B cell (primary cell): Measurements from ENCODE around the gene DIAPH1. TPM values are rescaled to one million over a fixed set of nuclear protein-coding genes. Genes with fewer than 3 reads are reported as not detected.
A peak's percentile ranks its signal among the peaks of the same experiment; 100 is the strongest.

Experiments
- ATAC-seq: fragments of 200-7000 bp; cut with Tn5 transposase; one replicate; pipeline ENCODE4 v1.10.0; 2021; ENCODE audit warnings: low read depth, mild to moderate bottlenecking, moderate number of reproducible peaks, moderate library complexity
- CTCF ChIA-PET: fragments of 350-600 bp; sonication (Branson Sonifier 250); formaldehyde crosslinking; loops from one replicate; lab custom pipeline; 2021; ENCODE audit warnings: antibody characterized with exemption, inconsistent platforms; lab: Charles Lee
- POLR2A ChIA-PET: fragments of 350-600 bp; sonication (Branson Sonifier 250); formaldehyde crosslinking; loops from one replicate; lab custom pipeline; 2021; ENCODE audit warnings: antibody characterized with exemption; lab: Charles Lee
- DNase-seq: peaks from one replicate; pipeline ENCODE4 v3.0.0; 2013
- H2AFZ ChIP-seq: 2 replicates; pipeline ENCODE4 v1.6.1; 2012; ENCODE audit warnings: mild to moderate bottlenecking, low read depth, low read length; ENCODE audit not compliant: insufficient read depth, poor library complexity, severe bottlenecking
- H3K27ac ChIP-seq, 2 donors: 1 replicate in 1 of 2; 2 replicates in 1 of 2; pipeline ENCODE4 v1.5.1; 2012 to 2013; ENCODE audit warnings: low read length in 2 of 2, mild to moderate bottlenecking in 2 of 2, moderate library complexity in 1 of 2
- H3K27me3 ChIP-seq, 4 experiments: fragments of 200-600 bp in 1 of 4; sonication (generic) in 1 of 4; replicated peaks in 1 of 4; 1 replicate in 2 of 4; 2 replicates in 2 of 4; pipeline versions ENCODE4 v1.6.1 to v1.7.0; 2013 to 2016; ENCODE audit warnings: low read length in 3 of 4, mild to moderate bottlenecking in 2 of 4, mixed read lengths in 1 of 4, moderate library complexity in 1 of 4; ENCODE audit not compliant: insufficient read depth in 4 of 4, control insufficient read depth in 3 of 4; ENCODE audit errors: control extremely low read depth in 1 of 4
- H3K36me3 ChIP-seq, 2 experiments: replicated peaks in 1 of 2; 1 replicate in 1 of 2; 2 replicates in 1 of 2; pipeline versions ENCODE4 v1.6.1 to v1.7.1; 2013; ENCODE audit warnings: low read length in 1 of 2; ENCODE audit not compliant: insufficient read depth in 2 of 2, control insufficient read depth in 1 of 2; ENCODE audit errors: control extremely low read depth in 1 of 2, extremely low read depth in 1 of 2
- H3K4me1 ChIP-seq, 2 donors: fragments of 200-600 bp in 1 of 2; sonication (generic) in 1 of 2; 1 replicate in 1 of 2; 2 replicates in 1 of 2; pipeline versions ENCODE4 v1.5.1 to v1.6.1; 2013 to 2017; ENCODE audit warnings: low read length in 2 of 2; ENCODE audit not compliant: control insufficient read depth in 2 of 2, insufficient read depth in 2 of 2
- H3K4me2 ChIP-seq: replicated peaks from 2 replicates; pipeline ENCODE3; 2012; ENCODE audit warnings: mild to moderate bottlenecking, low read depth, low read length; ENCODE audit not compliant: poor library complexity, severe bottlenecking
- H3K4me3 ChIP-seq, 5 experiments: fragments of 200-600 bp in 1 of 5; sonication (generic) in 1 of 5; 1 replicate in 3 of 5; 2 replicates in 2 of 5; pipeline versions ENCODE4 v1.5.1 to v1.7.0; 2011 to 2016; ENCODE audit warnings: low read length in 4 of 5, mild to moderate bottlenecking in 4 of 5, low read depth in 2 of 5, control low read depth in 1 of 5, moderate library complexity in 1 of 5; ENCODE audit not compliant: insufficient read depth in 1 of 5; ENCODE audit errors: control extremely low read depth in 1 of 5, extremely low read depth in 1 of 5
- H3K79me2 ChIP-seq: fragments of 200-600 bp; sonication (generic); one replicate; pipeline ENCODE4 v1.6.0; 2016; ENCODE audit warnings: low read length; ENCODE audit not compliant: control insufficient read depth, insufficient read depth
- H3K9ac ChIP-seq: fragments of 200-600 bp; sonication (generic); 2 replicates; pipeline ENCODE4 v1.6.1; 2017; ENCODE audit warnings: mild to moderate bottlenecking, low read length, moderate library complexity
- H3K9me3 ChIP-seq, 3 donors: one replicate each; pipeline versions ENCODE4 v1.6.1 to v1.7.1; 2013; ENCODE audit warnings: low read length in 2 of 3; ENCODE audit not compliant: control insufficient read depth in 2 of 3, insufficient read depth in 1 of 3; ENCODE audit errors: control extremely low read depth in 1 of 3
- H4K20me1 ChIP-seq: 2 replicates; pipeline ENCODE4 v1.6.0; 2012; ENCODE audit warnings: mild to moderate bottlenecking, low read length; ENCODE audit not compliant: insufficient read depth, control insufficient read depth, poor library complexity, severe bottlenecking
- H3K27ac Mint-ChIP-seq: one replicate; pipeline ENCODE4 v1.8.0; 2021; ENCODE audit warnings: mixed read lengths
- H3K27me3 Mint-ChIP-seq: one replicate; pipeline ENCODE4 v1.8.0; 2021; ENCODE audit warnings: mixed read lengths
- H3K4me1 Mint-ChIP-seq: one replicate; pipeline ENCODE4 v1.8.0; 2021; ENCODE audit warnings: mixed read lengths
- H3K4me3 Mint-ChIP-seq: one replicate; pipeline ENCODE4 v1.8.0; 2021; ENCODE audit warnings: mixed read lengths
- H3K9me3 Mint-ChIP-seq: one replicate; pipeline ENCODE4 v1.8.0; 2022; ENCODE audit warnings: mixed read lengths; ENCODE audit not compliant: insufficient read depth
- CTCF ChIP-seq: fragments of 200-600 bp; IDR thresholded peaks from one replicate; pipeline ENCODE4 v1.8.0; 2022; ENCODE audit warnings: antibody characterized with exemption, mild to moderate bottlenecking
- EZH2 ChIP-seq: IDR thresholded peaks from 2 replicates; pipeline ENCODE4 v1.6.1; 2012; ENCODE audit warnings: borderline replicate concordance, low read depth, mild to moderate bottlenecking, moderate library complexity, low read length; ENCODE audit not compliant: insufficient read depth, poor library complexity, severe bottlenecking
- WGBS: methylation state at CpG from one replicate; pipeline ENCODE4 v1.1.5; 2013; ENCODE audit warnings: missing lambda C conversion rate; ENCODE audit not compliant: insufficient coverage; 5-methylcytosine and 5-hydroxymethylcytosine counted together
- intact Hi-C: fragments of 100-400 bp; cut with micrococcal nuclease; formaldehyde crosslinking; loops from one replicate; pipeline ENCODE4 v1.10.0; 2022
- polyA plus RNA-seq: library from polyadenylated mRNA; depleted of rRNA; stranded (reverse); fragments of >200 nt; gene quantifications from 2 replicates; pipeline ENCODE4 v1.2.3, GENCODE V29; 2012
- total RNA-seq, 2 donors: library from RNA; stranded (reverse); fragments of 120-200 nt in 1 of 2; gene quantifications; 1 replicate in 1 of 2; 2 replicates in 1 of 2; pipeline versions ENCODE4 v1.2.3 to v1.2.4, GENCODE V29; 2013 to 2022

DIAPH1 gene
- total and polyA plus RNA-seq, 2 donors (not counting 1 experiment from before 2014, with no cell fraction given) = 59.7 to 113 TPM

- intact Hi-C loops = no loop called here
- H3K9me3 Mint-ChIP-seq = no peaks in the 10 kb centered on the region
Observed at GRCh38 chr5:141596867-141597266, 21.9 kb downstream of the DIAPH1 start.

GRCh38 chr5:141590127-141590526 lies 28.7 kb downstream of the DIAPH1 start:
- no peak for ATAC-seq
- ChIA-PET POLR2A (no interaction called here), CTCF (interaction anchor here (0.7 to 12.4 kb wide), 5 partner anchors 23 to 79 kb away, joined by 3 to 760 read pairs (median 3); partner anchors contain the start of gene DIAPH1)
- H3K4me3 ChIP-seq = no peak overlapping the region
- no peak overlapping the region for H3K9ac ChIP-seq
- Mint-ChIP-seq H3K27ac (no peak overlapping the region), H3K4me1 (peaks cover 17% of the 10 kb centered on the region), H3K27me3 (no peaks in the 10 kb centered on the region), H3K9me3 (no peaks in the 10 kb centered on the region), H3K4me3 (no peak overlapping the region)
- TF ChIP-seq CTCF (no peak), EZH2 (no peak)
- no peak overlapping the region for H3K27ac ChIP-seq
- H3K4me2 ChIP-seq = no peak overlapping the region
- no peak for DNase-seq
- H3K4me1 ChIP-seq = peaks cover 6 to 7% of the 10 kb centered on the region in 2 donors
- H3K36me3 ChIP-seq = peaks cover 16 to 34% of the 10 kb centered on the region in 2 experiments
- H2AFZ ChIP-seq = no peak overlapping the region
- WGBS = no CpG with 5 or more reads among the region's 2 CpGs
- H3K79me2 ChIP-seq = peaks cover 86% of the 10 kb centered on the region
- intact Hi-C loops = no loop called here
- peaks cover 41% of the 10 kb centered on the region for H4K20me1 ChIP-seq
- H3K9me3 ChIP-seq = no peaks in the 10 kb centered on the region
- H3K27me3 ChIP-seq = no peaks in the 10 kb centered on the region

More at GRCh38 chr5:141596867-141597266, 21.9 kb downstream of the DIAPH1 start:
- Histone ChIP-seq H3K79me2 (peaks cover 89% of the 10 kb centered on the region), H3K27ac (peak overlapping the region in 1 of 2 donors; percentile 51), H3K9ac (no peak overlapping the region), H3K9me3 (peaks cover 0 to 6% (median 0%) of the 10 kb centered on the region in 3 donors), H3K27me3 (no peaks in the 10 kb centered on the region), H2AFZ (no peak overlapping the region), H3K4me3 (no peak overlapping the region), H3K4me1 (peaks cover 26 to 39% of the 10 kb centered on the region in 2 donors), H4K20me1 (peaks cover 45% of the 10 kb centered on the region), H3K36me3 (peaks cover 7 to 11% of the 10 kb centered on the region in 2 experiments), H3K4me2 (no peak overlapping the region)
- ChIA-PET CTCF (interaction anchor here (0.6 to 5.6 kb wide), 9 partner anchors 9 to 364 kb away, joined by 3 to 50 read pairs (median 3); partner anchors contain the start of genes DIAPH1, HDAC3 and RELL2), POLR2A (interaction anchor here (0.9 kb wide), 1 partner anchor 21 kb away, joined by 3 read pairs; no protein-coding TSS in a partner anchor)
- no peak overlapping the region for H3K27ac Mint-ChIP-seq
- H3K4me1 Mint-ChIP-seq = peaks cover 61% of the 10 kb centered on the region
- ATAC-seq (no peak), DNase-seq (no peak)
- no CpG with 5 or more reads among the region's 1 CpG for WGBS
- no peaks in the 10 kb centered on the region for H3K27me3 Mint-ChIP-seq
- no peak for TF ChIP-seq CTCF
- H3K4me3 Mint-ChIP-seq = no peak overlapping the region
